GM12865 (cell line): ENCODE results near the gene LMTK3.

ENCODE experiments used
- DNase-seq: peaks from one replicate; pipeline ENCODE4 v3.0.0; 2010; ENCODE audit warnings: low read depth
- H3K4me3 ChIP-seq: 2 replicates; pipeline ENCODE4 v1.5.1; 2011; ENCODE audit warnings: mild to moderate bottlenecking, low read depth, low read length, control low read depth
- TF ChIP-seq, protein P1 (sequence below): IDR thresholded peaks from 2 replicates; pipeline ENCODE4 v1.5.1; 2011; ENCODE audit warnings: low read length, control low read depth, low read depth, inconsistent platforms; ENCODE audit not compliant: insufficient read depth; ENCODE audit errors: missing control alignments

LMTK3 gene

DNA sequence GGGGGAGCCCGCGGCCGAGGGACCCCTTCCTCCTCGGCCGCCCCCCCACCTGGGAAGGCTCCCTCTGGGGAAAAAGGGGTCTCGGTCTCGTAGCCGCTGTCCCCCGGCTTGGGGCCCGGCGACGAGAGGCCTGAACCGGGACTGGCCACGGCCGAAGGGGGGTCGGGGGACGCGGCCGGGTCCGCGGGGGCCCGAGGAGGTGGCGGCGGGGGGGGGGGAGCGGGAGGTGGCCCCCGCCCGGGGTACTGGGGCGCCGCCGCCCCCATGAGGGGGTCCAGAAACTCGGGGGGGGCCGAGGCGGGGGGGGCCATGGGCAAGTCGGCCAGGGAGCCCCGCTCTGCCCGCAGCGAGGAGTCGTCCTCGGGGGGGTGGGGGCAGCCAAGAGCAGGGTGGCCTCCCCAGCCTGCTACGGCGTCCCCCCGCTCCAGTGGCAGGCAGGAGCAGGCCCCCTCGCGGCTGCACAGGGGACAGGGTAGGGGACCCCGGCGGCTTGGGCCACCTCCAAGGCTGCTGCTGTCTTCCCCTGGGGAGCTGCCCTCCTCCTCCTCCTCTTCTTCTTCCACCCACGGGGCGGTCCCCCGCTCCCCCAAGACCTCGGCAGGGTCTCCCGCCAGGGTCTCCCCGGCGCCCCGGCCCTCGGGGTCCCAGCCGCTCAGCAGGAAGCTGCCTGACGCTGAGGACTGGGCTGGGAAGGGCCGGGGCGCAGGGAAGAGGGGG is 12.9 kb downstream of the LMTK3 start:
- DNase-seq = no peak
- TF ChIP-seq, protein P1, sequence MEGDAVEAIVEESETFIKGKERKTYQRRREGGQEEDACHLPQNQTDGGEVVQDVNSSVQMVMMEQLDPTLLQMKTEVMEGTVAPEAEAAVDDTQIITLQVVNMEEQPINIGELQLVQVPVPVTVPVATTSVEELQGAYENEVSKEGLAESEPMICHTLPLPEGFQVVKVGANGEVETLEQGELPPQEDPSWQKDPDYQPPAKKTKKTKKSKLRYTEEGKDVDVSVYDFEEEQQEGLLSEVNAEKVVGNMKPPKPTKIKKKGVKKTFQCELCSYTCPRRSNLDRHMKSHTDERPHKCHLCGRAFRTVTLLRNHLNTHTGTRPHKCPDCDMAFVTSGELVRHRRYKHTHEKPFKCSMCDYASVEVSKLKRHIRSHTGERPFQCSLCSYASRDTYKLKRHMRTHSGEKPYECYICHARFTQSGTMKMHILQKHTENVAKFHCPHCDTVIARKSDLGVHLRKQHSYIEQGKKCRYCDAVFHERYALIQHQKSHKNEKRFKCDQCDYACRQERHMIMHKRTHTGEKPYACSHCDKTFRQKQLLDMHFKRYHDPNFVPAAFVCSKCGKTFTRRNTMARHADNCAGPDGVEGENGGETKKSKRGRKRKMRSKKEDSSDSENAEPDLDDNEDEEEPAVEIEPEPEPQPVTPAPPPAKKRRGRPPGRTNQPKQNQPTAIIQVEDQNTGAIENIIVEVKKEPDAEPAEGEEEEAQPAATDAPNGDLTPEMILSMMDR = no peak
- no peak overlapping the region for H3K4me3 ChIP-seq

GRCh38 chr19:48497728-48498594 is 13.7 kb downstream of the LMTK3 start:
- TF ChIP-seq, protein P1 = no peak
- DNase-seq = no peak
- H3K4me3 ChIP-seq = no peak overlapping the region

GRCh38 chr19:48496959-48497727 is 14.5 kb downstream of the LMTK3 start:
- no peak overlapping the region for H3K4me3 ChIP-seq
- TF ChIP-seq, protein P1 = no peak

GRCh38 chr19:48495396-48495795 is 16.2 kb downstream of the LMTK3 start:
- H3K4me3 ChIP-seq = no peak overlapping the region
- TF ChIP-seq, protein P1 = no peak
- no peak for DNase-seq

More at GRCh38 chr19:48496959-48497727, 14.5 kb downstream of the LMTK3 start:
- DNase-seq = no peak

- no peak for DNase-seq
- TF ChIP-seq, protein P1 = no peak
- H3K4me3 ChIP-seq = no peak overlapping the region
These were observed 17.8 kb downstream of the LMTK3 start for GRCh38 chr19:48493718-48494401.
